Stimulated activated CD8-positive, alpha-beta memory T cell treated with anti-CD3 and anti-CD28 coated beads, Interleukin-7, amount 100 ng/mL, for 24 hours (primary cell): ENCODE measurements around the gene PTRHD1.
A peak's percentile ranks its signal among the peaks of the same experiment; 100 is the strongest.
"Not testable (repeated sequence)": the region's sequence is repeated elsewhere in the genome, so short reads cannot be mapped to it uniquely, and the experiment has no call there.

Source experiments
- DNase-seq: peaks from one replicate; pipeline ENCODE4 v3.0.0-alpha.2; 2020; ENCODE audit warnings: low read depth

PTRHD1 gene, protein sequence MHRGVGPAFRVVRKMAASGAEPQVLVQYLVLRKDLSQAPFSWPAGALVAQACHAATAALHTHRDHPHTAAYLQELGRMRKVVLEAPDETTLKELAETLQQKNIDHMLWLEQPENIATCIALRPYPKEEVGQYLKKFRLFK

DNA sequence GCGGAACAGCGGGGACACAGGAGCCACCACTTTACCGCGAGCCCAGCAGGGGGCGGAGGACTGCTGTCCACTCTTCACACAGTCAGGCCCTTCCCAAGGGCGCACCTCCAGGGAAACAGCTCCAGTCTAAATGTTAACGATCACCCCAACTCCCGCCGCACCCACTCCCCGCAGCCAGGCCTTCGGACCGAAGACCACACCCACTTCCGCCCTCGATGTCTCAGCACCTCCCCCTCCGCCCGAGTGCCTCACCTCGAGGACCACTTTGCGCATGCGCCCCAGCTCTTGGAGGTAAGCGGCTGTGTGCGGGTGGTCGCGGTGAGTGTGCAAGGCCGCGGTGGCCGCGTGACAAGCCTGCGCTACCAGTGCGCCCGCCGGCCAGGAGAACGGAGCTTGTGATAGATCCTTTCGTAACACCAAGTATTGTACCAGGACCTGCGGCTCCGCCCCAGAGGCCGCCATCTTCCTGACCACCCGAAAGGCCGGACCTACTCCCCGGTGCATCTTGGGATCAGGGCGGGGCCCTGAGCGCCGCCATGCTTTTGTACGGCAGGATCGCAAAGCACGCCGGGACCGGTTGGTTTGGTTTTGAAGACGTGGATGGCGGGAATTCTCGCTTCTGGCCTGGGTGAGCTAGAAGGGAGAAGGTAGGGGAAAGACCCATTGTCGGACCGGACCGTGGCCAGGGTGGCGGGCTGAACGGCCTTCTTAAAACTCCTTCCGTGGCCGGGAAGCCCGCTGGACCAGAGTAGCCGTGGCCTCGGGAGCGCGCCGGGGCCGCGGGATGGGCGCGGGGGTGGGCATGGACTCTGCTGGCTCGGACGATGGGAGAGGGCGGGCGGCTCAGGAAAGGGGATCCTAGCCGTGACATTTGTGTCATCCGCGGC lies at the start of gene PTRHD1, which contains the start of gene CENPO:
TSS of gene PTRHD1 (minus strand) at position 518 of the 887 bp plus-strand sequence. CDS start at position 504, 14 bp downstream.
TSS of gene CENPO (plus strand) at position 552 of the 887 bp plus-strand sequence. CDS start 495 bp downstream, outside the sequence.
- peak; percentile 84 for DNase-seq

DNA sequence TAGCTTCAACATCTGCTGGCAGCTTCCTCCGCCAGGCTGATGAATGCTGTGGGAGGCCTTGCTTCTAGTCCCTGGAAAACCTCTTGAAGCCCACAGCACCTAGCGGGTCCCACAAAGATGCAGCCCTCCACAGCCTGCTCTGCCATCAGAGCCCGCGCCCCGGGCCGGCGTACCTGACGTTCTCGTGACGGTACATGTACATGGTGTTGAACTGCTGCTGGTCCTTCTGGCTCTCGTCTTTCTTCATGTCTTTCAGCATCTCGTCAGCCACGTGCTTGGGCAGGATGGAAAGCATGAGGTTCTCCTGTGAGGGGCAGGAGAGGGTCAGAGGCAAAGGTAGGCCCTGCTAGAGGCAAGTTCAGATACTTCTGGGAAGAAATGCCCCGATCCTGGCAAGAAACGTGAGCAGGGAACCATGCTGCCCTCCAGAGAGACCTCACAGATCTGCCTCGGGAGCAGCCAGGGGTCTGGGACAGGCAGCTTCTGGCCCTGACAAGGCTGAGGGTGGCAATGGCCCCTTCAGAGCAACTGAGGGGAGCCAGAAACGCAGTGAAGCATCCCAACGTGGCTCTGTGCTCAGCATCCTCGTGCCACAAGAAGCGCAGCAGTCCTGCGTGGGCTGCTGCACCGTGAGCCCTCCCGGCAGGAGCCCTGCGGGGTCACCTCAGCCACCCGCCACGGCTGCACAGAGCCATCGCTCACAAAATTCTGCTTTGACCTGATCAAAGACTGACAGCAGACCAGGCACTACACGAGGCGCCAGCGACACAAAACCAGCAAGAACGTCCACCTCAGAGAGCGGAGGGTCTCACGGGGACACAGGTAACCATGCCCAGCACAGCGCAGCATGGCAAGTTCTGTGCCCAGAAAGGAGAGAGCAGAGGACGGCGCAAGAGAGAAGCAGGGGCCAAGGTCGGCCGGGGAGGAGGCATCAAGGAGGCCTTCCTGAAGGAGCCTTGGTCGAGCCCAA lies 49.2 kb upstream of the PTRHD1 start:
- no peak for DNase-seq

DNA sequence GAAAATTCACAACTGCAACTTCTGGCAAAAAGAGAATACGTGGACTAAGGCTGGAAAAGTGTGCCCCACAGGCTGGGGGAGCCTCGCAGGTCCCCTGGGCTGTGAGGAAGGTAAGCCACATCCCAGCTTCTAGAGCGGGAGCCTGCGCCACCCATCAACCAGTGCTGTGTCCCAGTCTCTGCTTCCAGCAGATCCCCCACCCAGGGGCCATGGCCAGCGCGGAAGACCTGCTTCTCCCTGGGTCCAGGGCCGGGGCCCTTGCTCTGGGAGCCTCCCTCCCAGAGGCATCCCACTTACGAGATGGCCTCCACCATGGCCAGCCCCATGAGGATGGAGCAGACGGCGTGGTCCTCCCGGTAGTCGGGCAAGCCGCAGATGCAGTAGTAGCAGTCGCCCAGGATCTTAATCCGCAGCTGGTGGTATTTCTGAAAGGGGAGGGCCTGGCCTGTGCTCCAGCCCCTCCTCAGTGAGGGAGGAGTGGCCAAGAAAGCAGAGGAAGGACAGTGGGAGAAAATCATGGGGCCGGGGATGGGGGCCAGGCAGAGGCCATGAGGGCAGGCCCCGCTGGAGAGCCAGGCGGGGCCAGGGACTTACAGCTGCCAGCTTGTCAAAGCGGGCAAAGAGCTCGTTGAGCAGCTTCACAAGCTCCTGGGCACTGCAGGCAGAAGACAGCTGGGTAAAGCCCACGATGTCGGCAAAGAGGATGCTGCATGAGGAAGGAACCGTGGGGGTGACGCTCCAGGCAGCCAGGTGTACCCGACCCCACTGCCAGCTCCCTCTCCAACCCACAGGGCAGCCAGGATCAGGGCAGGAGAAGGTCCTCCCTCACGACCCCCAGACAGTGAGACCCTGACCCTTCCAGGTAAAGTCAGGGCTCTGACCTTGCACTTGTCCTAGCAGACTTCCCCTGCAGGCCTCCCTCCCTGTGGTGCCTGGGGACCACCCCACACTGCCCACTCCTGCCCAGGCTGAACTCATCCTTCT lies 48.1 kb upstream of the PTRHD1 start:
- no peak for DNase-seq

DNA sequence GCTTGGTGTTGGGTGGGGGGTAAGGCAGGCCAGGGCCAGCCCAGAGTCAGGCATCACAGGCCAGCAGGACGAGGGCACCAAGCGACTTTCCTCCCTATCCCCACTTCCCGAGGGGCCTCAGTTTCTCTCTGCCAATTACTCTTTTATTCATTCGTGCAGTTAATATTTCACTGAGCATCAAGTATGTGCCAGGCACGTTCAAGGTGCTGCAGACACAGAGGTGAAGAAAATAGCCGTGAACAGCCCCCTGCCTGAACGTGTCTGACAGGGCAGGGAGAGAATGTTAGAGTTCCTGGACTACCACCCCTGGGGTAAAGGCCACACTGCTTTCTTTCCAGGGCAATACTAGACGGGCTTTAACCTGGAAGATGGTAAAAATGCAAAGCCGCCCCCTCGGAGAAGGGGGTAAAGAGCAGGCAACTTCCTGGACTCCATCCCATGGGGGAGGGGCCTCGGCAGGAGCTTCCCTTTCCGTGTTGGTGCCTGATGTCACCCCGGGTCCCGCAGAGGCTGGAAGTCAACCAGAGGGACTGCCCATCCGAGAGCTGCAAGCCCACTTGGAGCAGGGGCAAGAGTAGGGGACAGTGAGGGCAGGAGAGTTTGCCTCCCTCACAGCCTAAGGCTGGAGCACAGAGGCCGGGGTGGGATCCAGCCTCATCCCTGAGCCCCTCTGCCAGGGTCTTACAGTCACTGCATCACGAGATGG lies 47.1 kb upstream of the PTRHD1 start:
- no peak for DNase-seq

DNA sequence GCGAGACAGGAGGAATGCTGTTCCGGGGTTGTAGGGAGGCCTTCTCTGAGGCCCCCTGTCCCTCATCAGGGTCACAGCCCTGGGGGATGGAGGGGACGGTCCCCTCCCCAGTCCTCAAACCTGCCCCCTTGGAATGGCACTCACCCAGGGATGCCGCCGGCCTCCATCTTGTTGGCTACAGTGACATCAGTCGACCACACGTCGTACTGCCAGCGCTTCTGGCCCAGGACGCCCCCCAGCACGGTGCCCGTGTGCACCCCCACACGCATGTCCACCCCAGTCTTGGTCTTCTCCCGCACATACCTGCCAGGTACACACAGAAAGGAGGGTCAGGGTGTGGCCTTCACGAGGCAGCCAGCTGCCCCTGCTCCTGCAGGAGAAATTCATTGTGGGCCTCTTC lies 46.5 kb upstream of the PTRHD1 start:
- DNase-seq = no peak

DNA sequence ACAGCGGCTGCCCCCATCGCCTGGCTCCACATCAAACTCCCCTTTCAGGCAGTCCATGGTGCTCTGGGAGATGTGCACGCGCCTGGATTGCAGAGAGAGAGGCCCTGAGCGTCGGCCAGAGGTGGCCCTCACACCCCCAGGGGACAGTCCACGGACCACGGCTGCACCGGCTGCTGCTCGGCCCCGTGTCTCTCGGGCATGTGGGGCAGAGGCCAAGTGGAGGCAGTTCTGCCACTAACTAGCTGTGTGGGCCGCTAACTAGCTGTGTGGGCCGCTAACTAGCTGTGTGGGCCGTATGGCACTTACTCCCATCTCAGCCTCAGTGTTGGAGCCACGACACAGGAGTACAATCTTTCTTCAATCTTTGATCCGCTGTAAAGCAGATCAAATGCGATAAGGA lies 45.4 kb upstream of the PTRHD1 start:
- DNase-seq = no peak

DNA sequence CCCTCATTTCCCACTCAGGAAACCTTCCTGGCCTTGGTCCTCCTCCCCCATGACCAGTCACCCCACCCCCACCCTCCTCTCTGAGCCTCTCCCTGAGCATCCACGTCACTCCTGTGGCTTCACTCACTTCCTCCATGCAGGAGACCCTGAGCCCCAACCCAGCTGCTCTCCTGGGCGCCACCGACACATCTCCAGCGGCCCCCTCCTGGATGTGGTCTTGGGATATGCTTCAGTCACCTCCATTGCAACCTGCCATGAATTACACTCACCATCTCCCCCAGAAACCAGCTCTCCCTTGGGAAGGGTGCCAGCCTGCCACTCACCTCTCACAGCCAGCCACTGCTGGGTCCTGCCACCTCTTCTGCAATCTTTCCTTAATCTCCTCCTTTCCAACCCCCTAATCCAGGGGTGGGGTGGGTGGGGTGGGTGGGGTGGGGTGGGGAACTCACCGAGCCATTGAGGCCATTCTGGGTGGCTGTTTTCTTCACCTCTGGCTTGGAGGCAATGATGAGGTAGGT lies 44.9 kb upstream of the PTRHD1 start:
- no peak for DNase-seq

DNA sequence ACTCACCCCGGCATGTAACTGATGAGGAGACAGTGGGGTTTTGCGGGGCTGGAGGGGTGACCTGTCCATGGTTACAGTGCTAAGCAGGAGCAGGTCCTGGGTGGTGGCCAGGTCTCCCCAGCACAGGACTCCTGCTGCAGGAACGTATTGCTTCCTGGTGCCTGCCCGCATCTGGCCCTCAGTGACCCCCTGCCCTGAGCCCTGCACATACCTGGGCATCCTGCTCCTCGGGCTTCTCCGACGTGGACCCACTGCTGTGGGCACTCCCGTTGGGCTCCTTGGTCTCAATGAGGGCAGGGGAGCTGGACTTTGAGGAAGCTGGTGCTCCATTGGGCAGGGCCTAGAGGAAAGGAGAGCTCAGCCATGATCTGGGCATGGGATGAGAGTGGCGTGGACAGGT lies 43.5 kb upstream of the PTRHD1 start:
- no peak for DNase-seq

DNA sequence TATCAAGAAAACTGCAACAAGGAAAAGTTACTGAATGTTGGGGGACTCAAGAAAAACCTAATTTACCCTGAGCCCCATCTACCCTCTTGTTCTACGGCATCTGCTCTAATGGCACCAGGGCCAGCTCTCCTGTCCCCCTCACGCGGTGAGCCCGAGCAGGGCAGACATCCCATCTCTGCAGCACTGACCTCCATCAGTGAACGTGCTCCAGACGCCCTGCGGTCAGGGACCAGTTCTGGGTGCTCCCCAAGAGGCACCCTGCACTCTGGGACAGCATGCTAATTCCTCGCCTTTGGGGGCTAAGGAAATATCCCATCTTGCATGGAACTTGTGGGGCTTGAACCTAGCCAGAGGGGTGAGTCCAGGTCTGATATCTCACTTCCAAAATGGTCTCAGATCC lies 43.0 kb upstream of the PTRHD1 start:
- no peak for DNase-seq

DNA sequence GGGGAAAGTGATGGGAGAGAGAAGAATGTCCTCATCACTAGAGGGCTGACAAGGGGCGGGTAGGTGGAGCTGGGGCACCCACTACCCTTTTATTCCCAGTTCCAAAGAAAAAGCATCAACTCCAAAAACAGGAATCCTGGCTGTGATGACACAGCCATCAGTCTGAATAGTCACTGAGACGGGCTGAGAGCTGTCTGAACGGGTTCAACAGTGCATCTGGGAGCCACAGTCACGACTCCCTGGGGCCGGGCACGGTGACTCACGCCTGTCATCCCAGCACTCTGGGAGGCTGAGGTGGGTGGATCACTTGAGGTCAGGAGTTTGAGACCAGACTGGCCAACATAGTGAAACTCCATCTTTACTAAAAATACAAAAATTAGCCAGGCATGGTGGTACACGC lies 42.2 kb upstream of the PTRHD1 start:
- DNase-seq = not testable (repeated sequence)

DNA sequence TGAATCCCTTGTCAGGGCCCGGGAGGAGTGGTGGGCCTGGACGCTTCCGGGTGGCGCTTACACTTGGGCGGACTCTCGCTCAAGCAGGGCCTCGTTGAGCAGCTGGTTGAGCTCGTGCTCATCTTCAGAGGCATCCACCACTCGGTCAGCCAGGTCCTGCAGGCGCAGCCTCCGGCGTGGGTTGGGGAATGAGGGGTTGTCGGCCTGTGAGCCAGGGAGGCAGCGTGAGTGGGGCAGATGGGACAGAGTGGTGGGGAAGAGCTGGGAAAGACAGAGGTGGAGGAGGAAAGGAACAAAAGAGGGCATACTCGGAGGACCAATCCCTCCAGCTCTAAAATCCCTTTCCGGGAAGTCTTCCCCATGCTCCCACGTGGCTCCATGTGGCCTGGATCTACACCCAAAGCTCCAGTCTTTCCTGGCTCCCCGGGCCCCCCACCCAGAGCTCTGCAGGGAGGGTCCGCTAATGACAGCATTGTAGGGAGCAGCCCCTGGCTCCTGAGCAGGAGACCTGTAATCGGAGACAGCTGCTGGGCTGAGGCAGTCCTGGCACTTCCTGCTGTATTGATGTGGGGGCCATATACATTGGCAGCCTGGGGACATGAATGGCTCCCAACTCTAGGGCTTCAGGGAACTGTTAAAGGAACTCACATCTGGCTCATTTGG lies 41.7 kb upstream of the PTRHD1 start:
- DNase-seq = no peak

DNA sequence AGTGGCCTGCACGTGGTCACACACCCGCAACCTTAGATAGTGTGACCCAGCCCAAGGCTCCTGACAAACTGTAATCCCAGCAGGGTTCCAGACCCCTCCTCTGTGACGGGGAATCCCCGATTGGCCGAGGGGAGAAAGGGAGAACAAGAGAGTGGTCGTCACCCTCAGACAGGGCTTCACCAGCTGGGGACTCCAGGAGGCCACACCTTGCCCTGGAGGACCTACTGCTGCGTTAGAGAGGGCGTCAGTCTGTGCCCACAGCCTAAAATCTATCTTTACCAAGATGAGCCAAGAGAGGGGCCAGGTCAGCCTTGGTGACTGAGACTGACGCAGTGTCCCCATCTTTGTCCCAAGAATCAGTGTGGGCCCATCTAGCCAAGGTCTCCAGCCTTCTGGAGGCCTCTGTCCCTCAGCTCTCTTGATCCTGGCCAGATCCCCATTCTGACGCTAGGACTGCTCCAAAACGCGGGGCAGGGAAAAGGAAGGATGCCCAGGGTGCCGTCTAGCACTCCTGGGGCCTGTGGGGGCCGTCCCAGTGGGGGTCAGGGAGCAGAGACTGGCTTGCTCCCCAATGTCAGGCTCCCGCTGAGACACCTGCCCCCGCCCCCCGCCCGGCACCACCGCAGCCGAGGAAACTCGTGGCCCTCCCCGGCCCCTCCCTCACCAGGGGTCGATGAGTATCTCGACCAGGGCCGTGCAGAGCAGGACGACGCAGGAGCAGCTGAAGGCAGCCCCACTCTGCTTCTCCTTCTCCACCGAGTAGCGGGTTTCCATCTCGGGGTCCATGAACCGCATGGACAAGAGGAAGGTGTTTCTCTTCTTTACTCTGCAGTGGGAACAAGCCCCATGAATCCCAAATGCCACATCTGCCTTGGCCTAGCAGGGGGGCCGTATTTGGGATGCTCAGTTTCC lies 40.9 kb upstream of the PTRHD1 start:
- DNase-seq = no peak

DNA sequence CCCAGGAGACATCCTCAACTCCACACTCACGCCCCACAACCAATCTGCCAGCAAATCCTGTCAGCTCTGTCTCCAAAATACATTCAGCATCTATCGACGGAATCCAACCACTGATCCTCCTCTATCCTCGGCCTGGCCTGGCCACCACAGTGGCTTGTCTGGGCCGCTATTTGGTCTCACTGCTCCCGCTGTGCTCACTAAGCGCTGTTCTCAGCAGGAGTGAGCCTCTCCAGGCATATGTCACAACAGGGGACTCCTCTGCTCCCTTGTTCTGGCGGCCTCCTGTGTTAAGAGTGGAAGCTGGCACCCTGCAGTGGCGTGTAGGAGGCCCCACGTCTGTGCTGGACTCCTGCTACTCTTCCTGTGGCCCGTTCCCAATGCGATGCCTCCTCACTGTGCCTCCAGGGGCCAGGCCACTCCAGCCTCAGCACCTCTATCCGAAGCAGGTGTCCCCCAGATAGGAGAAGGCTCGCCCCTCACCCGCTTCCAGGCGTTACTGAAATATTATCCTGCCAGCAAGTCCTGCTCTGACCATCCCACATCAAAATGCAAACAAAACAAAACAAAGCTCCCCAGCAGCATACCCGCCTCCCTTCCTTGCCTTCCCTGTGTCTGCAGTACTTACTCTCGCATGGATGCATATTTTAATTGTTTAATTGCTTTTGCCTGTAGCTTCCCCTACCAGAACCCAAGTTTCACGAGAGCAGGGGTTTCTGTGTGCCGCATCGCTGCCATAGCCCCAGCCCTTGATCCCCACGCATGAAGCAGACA lies 39.9 kb upstream of the PTRHD1 start:
- DNase-seq = no peak

DNA sequence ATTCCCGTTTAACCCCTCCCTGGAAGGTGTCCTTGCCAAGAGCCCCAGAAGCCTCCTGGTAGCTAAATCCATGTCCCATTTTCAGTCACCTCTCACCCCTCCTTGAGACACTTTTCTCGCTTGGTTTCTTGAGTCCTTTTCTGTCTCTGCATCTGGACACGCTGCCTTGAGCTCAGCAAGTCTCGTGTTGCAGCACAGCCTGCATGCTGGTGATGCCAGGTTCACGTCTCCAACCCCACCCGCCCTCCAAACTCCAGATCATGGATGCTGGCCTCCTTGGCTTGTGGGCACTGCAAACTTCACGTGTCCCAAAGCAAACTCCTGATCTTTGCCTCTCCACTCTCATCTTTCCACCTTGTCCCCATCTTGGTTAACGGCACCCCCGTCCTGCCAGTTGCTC lies 39.3 kb upstream of the PTRHD1 start:
- no peak for DNase-seq

DNA sequence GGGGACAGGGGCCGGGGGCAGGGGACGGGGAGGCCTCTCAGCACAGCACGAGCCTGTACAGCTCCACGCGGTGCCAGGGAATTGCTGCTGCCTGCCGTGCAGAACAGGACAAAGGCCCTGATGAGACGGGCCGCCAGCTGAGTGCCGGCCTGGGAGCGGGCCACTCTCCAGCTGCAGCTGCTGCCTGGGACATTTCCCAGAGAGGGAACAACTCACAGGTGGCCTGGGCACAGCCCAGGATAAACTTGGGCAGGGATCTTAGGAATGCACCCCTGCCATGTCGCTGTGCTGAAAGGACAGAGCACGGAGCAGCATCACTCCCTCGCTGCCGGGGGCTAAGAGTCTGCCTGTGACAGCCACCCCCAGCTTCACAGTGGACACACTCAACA lies 38.9 kb upstream of the PTRHD1 start:
- DNase-seq = no peak

DNA sequence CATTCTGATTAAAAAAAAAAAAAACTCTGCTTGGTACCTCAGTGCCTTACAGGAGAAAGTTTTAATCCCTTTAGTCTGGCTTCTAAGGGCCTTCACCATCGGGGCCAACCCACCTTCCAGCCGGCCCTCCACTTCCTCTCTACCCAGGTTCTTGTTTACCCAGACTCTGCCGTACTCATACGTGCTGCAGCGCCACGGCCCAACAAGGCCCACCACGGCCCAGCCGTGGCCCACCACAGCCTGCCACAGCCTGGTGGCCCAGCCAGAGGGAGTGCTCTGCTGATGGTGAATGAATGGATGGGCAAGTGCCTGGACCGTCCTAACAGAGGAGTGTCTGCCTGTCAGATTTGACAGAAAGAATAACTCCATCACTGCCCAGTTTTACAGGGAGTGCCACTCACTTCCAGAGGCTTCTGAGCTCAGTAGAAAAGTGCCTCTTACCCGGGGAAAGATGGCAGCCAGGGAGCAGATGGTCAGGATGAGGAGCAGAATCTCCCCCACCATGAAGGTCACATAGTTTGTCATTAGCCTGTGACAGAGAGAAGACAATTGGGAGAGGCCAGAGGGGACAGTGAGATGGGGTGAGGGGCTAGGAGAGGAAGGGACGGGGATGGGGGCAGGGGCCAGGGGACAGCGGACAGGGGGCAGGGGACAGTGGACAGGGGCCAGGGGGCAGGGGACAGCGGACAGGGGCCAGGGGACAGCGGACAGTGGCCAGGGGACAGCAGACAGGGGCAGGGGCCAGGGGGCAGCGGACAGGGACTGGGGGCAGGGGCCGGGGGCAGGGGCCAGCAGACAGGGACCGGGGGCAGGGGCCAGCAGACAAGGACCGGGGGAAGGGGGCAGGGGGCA lies 38.3 kb upstream of the PTRHD1 start:
- DNase-seq = no peak

DNA sequence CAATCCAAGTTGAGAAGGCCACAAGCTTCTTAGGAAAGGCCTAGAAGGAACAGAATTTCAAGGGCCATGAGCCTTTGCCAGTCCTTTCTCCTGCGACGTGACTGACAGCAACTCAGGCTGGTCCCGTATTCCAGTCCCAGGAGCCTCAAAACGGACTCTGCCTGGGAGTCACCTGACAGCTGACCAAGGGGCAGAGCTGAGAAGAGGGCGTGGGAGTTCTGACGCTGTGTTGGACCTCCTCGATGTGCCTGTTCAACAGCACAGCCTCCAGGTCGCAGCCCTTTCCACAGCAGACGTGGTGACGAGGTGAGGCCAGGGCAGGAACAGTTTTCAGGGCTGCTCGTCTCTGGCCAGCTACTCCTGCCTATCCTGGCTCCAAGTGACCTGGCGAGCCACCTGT lies 37.6 kb upstream of the PTRHD1 start:
- DNase-seq = no peak
